H9 (cell line): ENCODE data around the gene SFRP2. TPM values are rescaled to one million over a fixed set of nuclear protein-coding genes. Genes with fewer than 3 reads are reported as not detected.

Experiments used
- DNase-seq: peaks from one replicate; pipeline ENCODE4 v3.0.0-alpha.2; 2017
- H2AFZ ChIP-seq: one replicate; pipeline ENCODE4 v1.6.1; 2013; ENCODE audit warnings: mild to moderate bottlenecking, low read length, control low read depth, moderate library complexity
- H2AK5ac ChIP-seq: 2 replicates; pipeline ENCODE4 v1.6.1; 2013; ENCODE audit warnings: low read length, control low read depth, mixed read lengths; ENCODE audit not compliant: insufficient read length
- H2BK120ac ChIP-seq: one replicate; pipeline ENCODE4 v1.6.1; 2013; ENCODE audit warnings: low read depth, mild to moderate bottlenecking, low read length, control low read depth, inconsistent platforms; ENCODE audit not compliant: poor library complexity, severe bottlenecking
- H2BK12ac ChIP-seq: 2 replicates; pipeline ENCODE4 v1.6.1; 2013; ENCODE audit warnings: low read length, control low read depth, mixed read lengths, low read depth; ENCODE audit not compliant: insufficient read length
- H2BK15ac ChIP-seq: 2 replicates; pipeline ENCODE4 v1.6.1; 2013; ENCODE audit warnings: low read depth, low read length, control low read depth
- H2BK20ac ChIP-seq: one replicate; pipeline ENCODE4 v1.6.1; 2013; ENCODE audit warnings: low read depth, mild to moderate bottlenecking, low read length, control low read depth, inconsistent platforms; ENCODE audit not compliant: poor library complexity, severe bottlenecking
- H2BK5ac ChIP-seq: 2 replicates; pipeline ENCODE4 v1.6.1; 2013; ENCODE audit warnings: low read length, control low read depth, mixed read lengths; ENCODE audit not compliant: insufficient read length
- H3K14ac ChIP-seq: 2 replicates; pipeline ENCODE4 v1.6.1; 2013; ENCODE audit warnings: low read length, control low read depth; ENCODE audit not compliant: insufficient read depth
- H3K18ac ChIP-seq: 2 replicates; pipeline ENCODE4 v1.6.1; 2013; ENCODE audit warnings: low read depth, mild to moderate bottlenecking, mixed read lengths, low read length, control low read depth; ENCODE audit not compliant: insufficient read length
- H3K23ac ChIP-seq: 2 replicates; pipeline ENCODE4 v1.6.1; 2013; ENCODE audit warnings: low read length, control low read depth, mixed read lengths, low read depth; ENCODE audit not compliant: insufficient read length
- H3K23me2 ChIP-seq: 2 replicates; pipeline ENCODE4 v1.6.1; 2013; ENCODE audit warnings: low read depth, mild to moderate bottlenecking, mixed read lengths, low read length, control low read depth; ENCODE audit not compliant: insufficient read length, poor library complexity, severe bottlenecking
- H3K27ac ChIP-seq: 2 replicates; pipeline ENCODE4 v1.5.1; 2013; ENCODE audit warnings: low read length, control low read depth, mixed read lengths, low read depth; ENCODE audit not compliant: insufficient read length
- H3K27me3 ChIP-seq: 2 replicates; pipeline ENCODE4 v1.6.1; 2013; ENCODE audit warnings: low read length, control low read depth, inconsistent platforms; ENCODE audit not compliant: insufficient read depth
- H3K4ac ChIP-seq: 2 replicates; pipeline ENCODE4 v1.6.1; 2013; ENCODE audit warnings: low read depth, mild to moderate bottlenecking, control low read depth, inconsistent platforms, low read length, moderate library complexity
- H3K4me1 ChIP-seq: 2 replicates; pipeline ENCODE4 v1.6.1; 2013; ENCODE audit warnings: low read length, control low read depth, inconsistent platforms; ENCODE audit not compliant: insufficient read depth
- H3K4me2 ChIP-seq: 2 replicates; pipeline ENCODE4 v1.6.1; 2013; ENCODE audit warnings: low read length, control low read depth, mixed read lengths; ENCODE audit not compliant: insufficient read length, insufficient read depth
- H3K56ac ChIP-seq: 2 replicates; pipeline ENCODE4 v1.6.1; 2013; ENCODE audit warnings: low read depth, mild to moderate bottlenecking, mixed read lengths, low read length, control low read depth; ENCODE audit not compliant: insufficient read length
- H3K79me1 ChIP-seq: 2 replicates; pipeline ENCODE4 v1.6.1; 2013; ENCODE audit warnings: low read depth, mild to moderate bottlenecking, moderate library complexity, low read length, control low read depth, inconsistent platforms; ENCODE audit not compliant: insufficient read depth, poor library complexity, severe bottlenecking
- H3K79me2 ChIP-seq: 2 replicates; pipeline ENCODE4 v1.6.1; 2013; ENCODE audit warnings: low read length, control low read depth, inconsistent platforms; ENCODE audit not compliant: insufficient read depth
- H3K9ac ChIP-seq: 2 replicates; pipeline ENCODE4 v1.6.1; 2013; ENCODE audit warnings: low read length, control low read depth, mixed read lengths; ENCODE audit not compliant: insufficient read length; ENCODE audit errors: extremely low read depth
- H3K9me3 ChIP-seq: one replicate; pipeline ENCODE4 v1.6.1; 2013; ENCODE audit warnings: low read depth, low read length, inconsistent platforms; ENCODE audit not compliant: control insufficient read depth
- H3T11ph ChIP-seq: one replicate; pipeline ENCODE4 v1.6.1; 2013; ENCODE audit warnings: mild to moderate bottlenecking, low read length, control low read depth, inconsistent platforms
- H4K20me1 ChIP-seq: one replicate; pipeline ENCODE4 v1.6.1; 2013; ENCODE audit not compliant: control insufficient read depth, insufficient read length, insufficient read depth
- H4K5ac ChIP-seq: 2 replicates; pipeline ENCODE4 v1.6.1; 2013; ENCODE audit warnings: low read depth, mild to moderate bottlenecking, mixed read lengths, low read length, control low read depth; ENCODE audit not compliant: insufficient read length
- H4K8ac ChIP-seq: replicated peaks from 2 replicates; pipeline ENCODE4 v1.6.1; 2013; ENCODE audit warnings: low read length, control low read depth, mixed read lengths, low read depth; ENCODE audit not compliant: insufficient read length
- H4K91ac ChIP-seq: 2 replicates; pipeline ENCODE4 v1.6.1; 2013; ENCODE audit warnings: low read depth, mild to moderate bottlenecking, moderate library complexity, mixed read lengths, low read length, control low read depth; ENCODE audit not compliant: insufficient read length
- H3K27ac Mint-ChIP-seq, 3 experiments: 2 replicates in 2 of 3; 3 replicates in 1 of 3; pipeline ENCODE4 v1.8.0; 2020 to 2021; ENCODE audit warnings: mixed read lengths in 3 of 3, mild to moderate bottlenecking in 1 of 3, moderate library complexity in 1 of 3
- H3K27me3 Mint-ChIP-seq: 2 replicates; pipeline ENCODE4 v1.8.0; 2021; ENCODE audit warnings: low read depth, mild to moderate bottlenecking, moderate library complexity, mixed read lengths
- H3K36me3 Mint-ChIP-seq, 3 experiments: 2 replicates in 2 of 3; 3 replicates in 1 of 3; pipeline ENCODE4 v1.8.0; 2020 to 2021; ENCODE audit warnings: low read depth in 3 of 3, mixed read lengths in 3 of 3; ENCODE audit not compliant: insufficient read depth in 1 of 3
- H3K4me1 Mint-ChIP-seq, 2 experiments: 2 replicates each; pipeline ENCODE4 v1.8.0; 2020; ENCODE audit warnings: mixed read lengths in 2 of 2
- H3K4me3 Mint-ChIP-seq, 2 experiments: 2 replicates in 1 of 2; 3 replicates in 1 of 2; pipeline ENCODE4 v1.8.0; 2020 to 2021; ENCODE audit warnings: mild to moderate bottlenecking in 2 of 2, mixed read lengths in 2 of 2, moderate library complexity in 1 of 2
- H3K9me3 Mint-ChIP-seq, 2 experiments: 2 replicates in 1 of 2; 3 replicates in 1 of 2; pipeline ENCODE4 v1.8.0; 2020; ENCODE audit warnings: mild to moderate bottlenecking in 2 of 2, mixed read lengths in 2 of 2, moderate library complexity in 1 of 2
- CTCF ChIP-seq: fragments of 200-600 bp; sonication (generic); conservative IDR thresholded peaks from 3 replicates; pipeline ENCODE4 v1.8.0; 2021; ENCODE audit warnings: antibody characterized with exemption, mild to moderate bottlenecking
- WGBS: extraction: QIAGEN DNeasy Blood & Tissue Kit; methylation state at CpG from one replicate; pipeline ENCODE4 v1.1.7; 2013; ENCODE audit warnings: missing lambda C conversion rate, low lambda C conversion rate, mixed read lengths; ENCODE audit not compliant: insufficient read length; ENCODE audit errors: extremely low coverage; 5-methylcytosine and 5-hydroxymethylcytosine counted together
- total RNA-seq: library from RNA; stranded (reverse); gene quantifications from 2 replicates; pipeline ENCODE4 v1.2.1, GENCODE V29; 2021

The SFRP2 gene
- total RNA-seq, 1 experiment from 2014 or later = 156 TPM

- Histone ChIP-seq H3K27me3 (no peaks in the 10 kb centered on the region), H3K18ac (no peak overlapping the region), H3T11ph (no peak overlapping the region), H3K9me3 (no peaks in the 10 kb centered on the region), H2BK5ac (no peak overlapping the region), H2BK120ac (no peak overlapping the region), H3K27ac (no peak overlapping the region), H3K4me2 (no peak overlapping the region), H3K14ac (no peak overlapping the region), H4K5ac (no peak overlapping the region), H2AK5ac (no peak overlapping the region), H3K79me2 (no peaks in the 10 kb centered on the region), H2BK20ac (no peak overlapping the region), H2AFZ (no peak overlapping the region), H4K91ac (no peak overlapping the region), H2BK12ac (no peak overlapping the region), H3K79me1 (no peaks in the 10 kb centered on the region), H3K56ac (no peak overlapping the region), H3K23ac (no peak overlapping the region), H3K4me1 (no peaks in the 10 kb centered on the region), H2BK15ac (no peak overlapping the region), H3K4ac (no peak overlapping the region), H3K9ac (no peak overlapping the region), H3K23me2 (no peaks in the 10 kb centered on the region), H4K20me1 (no peaks in the 10 kb centered on the region), H4K8ac (no peak overlapping the region)
- Mint-ChIP-seq H3K27ac (no peak overlapping the region), H3K4me3 (no peak overlapping the region), H3K9me3 (no peaks in the 10 kb centered on the region), H3K27me3 (peaks cover 6% of the 10 kb centered on the region), H3K4me1 (peaks cover under 1 to 5% of the 10 kb centered on the region in 2 experiments), H3K36me3 (peaks cover 0 to 2% (median 0%) of the 10 kb centered on the region in 3 experiments; a peak in 2 of 7 replicates)
- DNase-seq = no peak
- WGBS = no CpG with 5 or more reads among the region's 3 CpGs
- TF ChIP-seq CTCF = no peak
These were observed 9.5 kb upstream of the SFRP2 start for GRCh38 chr4:153798420-153798819.
